H1 (cell line): Measurements from ENCODE around the gene LMX1A. TPM values are rescaled to one million over a fixed set of nuclear protein-coding genes. Genes with fewer than 3 reads are reported as not detected.

Experiments
- BCL11A ChIP-seq, 2 experiments: IDR thresholded peaks; one replicate each; pipeline ENCODE4 v1.6.1; 2011; ENCODE audit warnings: low read depth in 2 of 2, low read length in 2 of 2, mild to moderate bottlenecking in 2 of 2
- BRCA1 ChIP-seq: IDR thresholded peaks from 2 replicates; pipeline ENCODE4 v1.6.1; 2012; ENCODE audit warnings: low read depth, low read length, improper control_type of control experiment
- CBX8 ChIP-seq: fragments of 300-800, 300-1000 bp; sonication (generic); IDR thresholded peaks from 2 replicates; pipeline ENCODE4 v1.7.1; 2016; ENCODE audit warnings: low read depth, low read length, borderline replicate concordance
- CTBP2 ChIP-seq: IDR thresholded peaks from 2 replicates; pipeline ENCODE4 v1.7.0; 2011; ENCODE audit warnings: borderline replicate concordance, mild to moderate bottlenecking, moderate library complexity, mixed read lengths, low read length; ENCODE audit not compliant: insufficient read depth, insufficient read length
- CTCF ChIP-seq, 3 experiments: IDR thresholded peaks; 1 replicate in 2 of 3; 2 replicates in 1 of 3; pipeline versions ENCODE4 v1.5.1 to v1.6.1; 2011; ENCODE audit warnings: low read length in 3 of 3, mild to moderate bottlenecking in 3 of 3, inconsistent platforms in 2 of 3, low read depth in 1 of 3, moderate library complexity in 1 of 3; ENCODE audit not compliant: insufficient read depth in 1 of 3; ENCODE audit errors: control extremely low read depth in 1 of 3
- E2F6 ChIP-seq: IDR thresholded peaks from 2 replicates; pipeline ENCODE4 v1.6.1; 2012; ENCODE audit warnings: inconsistent platforms
- GABPA ChIP-seq: IDR thresholded peaks from 2 replicates; pipeline ENCODE4 v1.6.1; 2011; ENCODE audit warnings: mild to moderate bottlenecking, low read length, moderate library complexity, borderline replicate concordance; ENCODE audit not compliant: insufficient read depth
- NANOG ChIP-seq: IDR thresholded peaks from 2 replicates; pipeline ENCODE4 v1.6.1; 2011; ENCODE audit warnings: low read length, low read depth, mild to moderate bottlenecking, inconsistent platforms; ENCODE audit not compliant: insufficient read depth, poor library complexity, severe bottlenecking
- PHF8 ChIP-seq: fragments of 200-600 bp; sonication (generic); conservative IDR thresholded peaks from 2 replicates; pipeline ENCODE4 v1.7.1; 2012; ENCODE audit warnings: low read depth, mild to moderate bottlenecking, inconsistent platforms, low read length, moderate library complexity
- POU5F1 ChIP-seq: IDR thresholded peaks from 2 replicates; pipeline ENCODE4 v1.6.1; 2011; ENCODE audit warnings: low read depth, mild to moderate bottlenecking, low read length, moderate library complexity
- RBBP5 ChIP-seq: IDR thresholded peaks from 2 replicates; pipeline ENCODE4 v1.7.1; 2012; ENCODE audit warnings: low read depth, mild to moderate bottlenecking, inconsistent platforms, low read length, moderate library complexity, borderline replicate concordance
- RXRA ChIP-seq: IDR thresholded peaks from 2 replicates; pipeline ENCODE4 v1.6.1; 2011; ENCODE audit warnings: low read depth, mild to moderate bottlenecking, low read length, moderate library complexity; ENCODE audit not compliant: insufficient read depth
- SIN3A ChIP-seq, 2 experiments: IDR thresholded peaks in 1 of 2; conservative IDR thresholded peaks in 1 of 2; 2 replicates each; pipeline ENCODE4 v1.6.1; 2011 to 2012; ENCODE audit warnings: low read length in 2 of 2, improper control_type of control experiment in 1 of 2, low read depth in 1 of 2, mild to moderate bottlenecking in 1 of 2
- SIX5 ChIP-seq: IDR thresholded peaks from 2 replicates; pipeline ENCODE4 v1.6.1; 2011; ENCODE audit warnings: mild to moderate bottlenecking, low read depth, low read length
- SP4 ChIP-seq: IDR thresholded peaks from 2 replicates; pipeline ENCODE4 v1.6.1; 2012; ENCODE audit warnings: low read length, inconsistent platforms
- polyA plus RNA-seq, 7 experiments: library from polyadenylated mRNA; depleted of rRNA in 3 of 7; stranded (reverse) in 5 of 7; unstranded in 2 of 7; fragments of >200 nt in 5 of 7; fragments of 200-250 nt in 2 of 7; gene quantifications; 1 replicate in 5 of 7; 2 replicates in 1 of 7; 4 replicates in 1 of 7; pipeline versions ENCODE4 v1.2.1 to v1.2.3, GENCODE V29; 2011 to 2013; ENCODE audit warnings: missing spikeins in 2 of 7, mixed read lengths in 2 of 7
- total RNA-seq: library from RNA; stranded (reverse); fragmentation: NEBNext Ultra II Directional; extraction: Animal tissue kit (Norgen Biotek cat#: 25700); gene quantifications from 2 replicates; pipeline ENCODE4 v1.2.1, GENCODE V29; 2021
- TF ChIP-seq, protein P1 (sequence below): IDR thresholded peaks from 2 replicates; pipeline ENCODE4 v1.6.1; 2012; ENCODE audit warnings: inconsistent platforms

Gene LMX1A
- total and polyA plus RNA-seq, 2 of the 8 experiments (the other 6 are each of a cell fraction or from before 2014, with no cell fraction given), result not detected

GRCh38 chr1:165350840-165351239 is 5.7 kb downstream of the LMX1A start (continued):
- TF ChIP-seq, protein P1, sequence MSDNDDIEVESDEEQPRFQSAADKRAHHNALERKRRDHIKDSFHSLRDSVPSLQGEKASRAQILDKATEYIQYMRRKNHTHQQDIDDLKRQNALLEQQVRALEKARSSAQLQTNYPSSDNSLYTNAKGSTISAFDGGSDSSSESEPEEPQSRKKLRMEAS, result no peak
- TF ChIP-seq E2F6, result no peak
- TF ChIP-seq SIN3A (conservative IDR thresholded peaks at IDR 0.05 in 1 of 2, IDR thresholded peaks at IDR 0.05 in 1 of 2; ENCODE audit: low read depth in 1 of 2, low read length in 2 of 2), result peak; percentile 41 to 72; a peak in 2 of 4 replicates
- no peak for TF ChIP-seq BCL11A (IDR thresholded peaks at IDR 0.05; ENCODE audit: low read depth in 2 of 2, low read length in 2 of 2)
- TF ChIP-seq BRCA1, result no peak
- no peak for TF ChIP-seq CBX8
- no peak for TF ChIP-seq PHF8
- no peak for TF ChIP-seq GABPA
- TF ChIP-seq RBBP5, result no peak
- no peak for TF ChIP-seq SIX5
- TF ChIP-seq POU5F1, result no peak
- no peak for TF ChIP-seq RXRA
- no peak for TF ChIP-seq CTBP2
- no peak for TF ChIP-seq SP4
- peak; percentile 56 for TF ChIP-seq NANOG
- TF ChIP-seq CTCF (IDR thresholded peaks at IDR 0.05; ENCODE audit: control extremely low read depth in 1 of 3, insufficient read depth in 1 of 3, low read depth in 1 of 3, low read length in 3 of 3), result no peak
